GM13976 (cell line): Measurements from ENCODE around the gene KIF26A.

ENCODE experiments used
- DNase-seq: peaks from one replicate; pipeline ENCODE4 v3.0.0; 2012; ENCODE audit warnings: low spot score
- CTCF ChIP-seq: IDR thresholded peaks from 2 replicates; pipeline ENCODE4 v1.5.1; 2012; ENCODE audit warnings: borderline replicate concordance, mild to moderate bottlenecking; ENCODE audit not compliant: insufficient read depth; ENCODE audit errors: extremely low read depth, missing control alignments, control extremely low read depth
- in situ Hi-C: fragments of 300-500 bp; cut with MboI; formaldehyde crosslinking; loops from one replicate; pipeline ENCODE4 v1.12.0; 2022; ENCODE audit warnings: low sequenced_read_pairs, mixed read lengths, inconsistent platforms; ENCODE audit not compliant: unreplicated experiment

The KIF26A gene

GRCh38 chr14:104182857-104183425, 44.6 kb downstream of the KIF26A start:
- in situ Hi-C loops, result no loop called here
- no peak for TF ChIP-seq CTCF
- DNase-seq, result no peak

- no peak for TF ChIP-seq CTCF
- DNase-seq, result no peak
- in situ Hi-C loops, result no loop called here
These were observed 45.4 kb downstream of the KIF26A start for GRCh38 chr14:104183796-104184195.

GRCh38 chr14:104184506-104184905, 46.1 kb downstream of the KIF26A start:
- DNase-seq, result no peak
- TF ChIP-seq CTCF, result no peak
- in situ Hi-C loops, result no loop called here

GRCh38 chr14:104184911-104185499, 46.6 kb downstream of the KIF26A start:
- TF ChIP-seq CTCF, result no peak
- in situ Hi-C loops, result no loop called here
- no peak for DNase-seq

- no peak for TF ChIP-seq CTCF
- no peak for DNase-seq
- in situ Hi-C loops, result no loop called here
These were observed 47.6 kb downstream of the KIF26A start for GRCh38 chr14:104185916-104186495.

- no peak for DNase-seq
- TF ChIP-seq CTCF, result no peak
- in situ Hi-C loops, result no loop called here
These were observed 48.2 kb downstream of the KIF26A start for GRCh38 chr14:104186575-104186974.
